Dermis lymphatic vessel endothelial cell (primary cell): Measurements from ENCODE around the gene SULT1C3. TPM values are rescaled to one million over a fixed set of nuclear protein-coding genes. Genes with fewer than 3 reads are reported as not detected.

Experiments used
- total RNA-seq: library from RNA; depleted of rRNA; stranded (reverse); fragments of >200 nt; gene quantifications from 2 replicates; pipeline ENCODE4 v1.2.1, GENCODE V29; 2014

Gene SULT1C3
- not detected in 2 replicates for total RNA-seq

GRCh38 chr2:108239786-108240185 lies at the start of gene SULT1C3:
SULT1C3 (plus strand) TSS chr2:108239968; CDS start chr2:108247195, 7,227 bp downstream.

GRCh38 chr2:108288534-108289106 lies 48.9 kb downstream of the SULT1C3 start, which contains the start of gene SULT1C2:
SULT1C2 (plus strand) TSS chr2:108288895; CDS start chr2:108293668, 4,773 bp downstream.

Other genes with a start within 250 kb of the SULT1C3 start
- under 0.01 TPM in 1 of 2 replicates, not detected in the other for gene SULT1C2, start 48.9 kb downstream of the SULT1C3 start, total RNA-seq
- gene SULT1C4, start 138.0 kb downstream of the SULT1C3 start, total RNA-seq: 158 and 287 TPM in 2 replicates
- gene GCC2, start 209.2 kb downstream of the SULT1C3 start, total RNA-seq: 16.0 and 23.8 TPM in 2 replicates